HEK293 (cell line): ENCODE results near the gene KREMEN1.

Source experiments
- CTCF ChIA-PET: fragments of 350-600 bp; formaldehyde crosslinking; extraction: SDS; loops from one replicate; lab custom pipeline; 2021; ENCODE audit warnings: antibody characterized with exemption; lab: Yijun Ruan, JAX
- POLR2A ChIA-PET: fragments of 300-600 bp; formaldehyde crosslinking; extraction: SDS; loops from one replicate; lab custom pipeline; 2020; ENCODE audit warnings: antibody characterized with exemption, inconsistent platforms; lab: Yijun Ruan, JAX
- H3K27ac ChIP-seq: fragments of 200-500 bp; sonication (Bioruptor generic); 2 replicates; pipeline ENCODE4 v1.5.1; 2014; ENCODE audit warnings: low read depth, low read length, control low read depth, inconsistent platforms; ENCODE audit errors: extremely low read depth
- H3K36me3 ChIP-seq, 2 experiments: fragments of 200-500 bp in 1 of 2; sonication (Bioruptor generic) in 1 of 2; 1 replicate in 1 of 2; 2 replicates in 1 of 2; pipeline ENCODE4 v1.5.1; 2014 to 2017; ENCODE audit warnings: inconsistent platforms in 2 of 2, low read length in 2 of 2; ENCODE audit not compliant: control insufficient read depth in 2 of 2, insufficient read depth in 1 of 2
- H3K4me1 ChIP-seq: fragments of 200-500 bp; sonication (Bioruptor generic); 2 replicates; pipeline ENCODE4 v1.5.1; 2014; ENCODE audit warnings: mild to moderate bottlenecking, low read length, inconsistent platforms; ENCODE audit not compliant: control insufficient read depth, insufficient read depth
- H3K4me3 ChIP-seq: 2 replicates; pipeline ENCODE4 v1.5.1; 2011; ENCODE audit warnings: low read depth, mild to moderate bottlenecking, control low read depth, low read length, moderate library complexity
- H3K9me3 ChIP-seq: fragments of 200-500 bp; sonication (Bioruptor generic); 2 replicates; pipeline ENCODE4 v1.5.1; 2014; ENCODE audit warnings: low read depth, low read length, inconsistent platforms; ENCODE audit not compliant: control insufficient read depth, insufficient read depth
- GLIS2 ChIP-seq: fragments of 450-650 bp; formaldehyde crosslinking; IDR thresholded peaks from 2 replicates; pipeline ENCODE4 v1.5.1; 2016; ENCODE audit warnings: missing biosample characterization, missing genetic modification characterization
- HOXD13 ChIP-seq: sonication (generic); formaldehyde crosslinking; IDR thresholded peaks from 2 replicates; pipeline ENCODE4 v1.8.0; 2022; ENCODE audit warnings: missing genetic modification reagents, borderline replicate concordance
- OVOL3 ChIP-seq: fragments of 450-650 bp; formaldehyde crosslinking; IDR thresholded peaks from 2 replicates; pipeline ENCODE4 v1.5.1; 2016; ENCODE audit warnings: missing biosample characterization, missing genetic modification characterization
- SP7 ChIP-seq: fragments of 450-650 bp; formaldehyde crosslinking; IDR thresholded peaks from 2 replicates; pipeline ENCODE4 v1.5.1; 2016; ENCODE audit warnings: missing biosample characterization, missing genetic modification characterization
- ZFP37 ChIP-seq: fragments of 450-650 bp; formaldehyde crosslinking; IDR thresholded peaks from 2 replicates; pipeline ENCODE4 v1.5.1; 2016; ENCODE audit warnings: missing biosample characterization, missing genetic modification characterization
- ZNF112 ChIP-seq: fragments of 450-650 bp; formaldehyde crosslinking; IDR thresholded peaks from 2 replicates; pipeline ENCODE4 v1.5.0; 2017; ENCODE audit warnings: missing biosample characterization, missing genetic modification characterization
- ZNF169 ChIP-seq: fragments of 450-650 bp; formaldehyde crosslinking; IDR thresholded peaks from 2 replicates; pipeline ENCODE4 v1.5.1; 2016; ENCODE audit warnings: missing biosample characterization, missing genetic modification characterization
- ZNF174 ChIP-seq: fragments of 450-650 bp; formaldehyde crosslinking; IDR thresholded peaks from 2 replicates; pipeline ENCODE4 v1.5.0; 2017; ENCODE audit warnings: missing biosample characterization, mild to moderate bottlenecking, missing genetic modification characterization
- ZNF239 ChIP-seq: fragments of 450-650 bp; formaldehyde crosslinking; IDR thresholded peaks from 2 replicates; pipeline ENCODE4 v1.5.1; 2016; ENCODE audit warnings: missing biosample characterization, missing genetic modification characterization
- ZNF341 ChIP-seq: fragments of 450-650 bp; formaldehyde crosslinking; IDR thresholded peaks from 2 replicates; pipeline ENCODE4; 2016; ENCODE audit warnings: low read depth, missing biosample characterization, missing genetic modification characterization
- ZNF521 ChIP-seq: fragments of 450-650 bp; formaldehyde crosslinking; IDR thresholded peaks from 2 replicates; pipeline ENCODE4 v1.5.1; 2017; ENCODE audit warnings: missing biosample characterization, mild to moderate bottlenecking, missing genetic modification characterization
- ZNF623 ChIP-seq: fragments of 450-650 bp; formaldehyde crosslinking; IDR thresholded peaks from 2 replicates; pipeline ENCODE4 v1.5.1; 2016; ENCODE audit warnings: missing biosample characterization, missing genetic modification characterization
- ZNF626 ChIP-seq: fragments of 450-650 bp; sonication (Bioruptor Pico); formaldehyde crosslinking; IDR thresholded peaks from 2 replicates; pipeline ENCODE4 v1.5.1; 2018; ENCODE audit warnings: missing biosample characterization, missing genetic modification characterization, inconsistent platforms
- ZNF664 ChIP-seq: fragments of 450-650 bp; formaldehyde crosslinking; IDR thresholded peaks from 2 replicates; pipeline ENCODE4 v1.5.1; 2016; ENCODE audit warnings: missing biosample characterization, missing genetic modification characterization
- ZNF747 ChIP-seq: fragments of 450-650 bp; formaldehyde crosslinking; IDR thresholded peaks from 2 replicates; pipeline ENCODE4 v1.5.1; 2016; ENCODE audit warnings: missing biosample characterization, missing genetic modification characterization
- ZNF843 ChIP-seq: fragments of 450-650 bp; formaldehyde crosslinking; IDR thresholded peaks from 2 replicates; pipeline ENCODE4 v1.5.1; 2016; ENCODE audit warnings: missing biosample characterization, missing genetic modification characterization
- TF ChIP-seq, protein P1 (sequence below): fragments of 450-650 bp; formaldehyde crosslinking; conservative IDR thresholded peaks from 2 replicates; pipeline ENCODE4 v1.5.1; 2016; ENCODE audit warnings: low read depth, missing biosample characterization, missing genetic modification characterization
- TF ChIP-seq, protein P2 (sequence below): fragments of 450-650 bp; formaldehyde crosslinking; IDR thresholded peaks from 2 replicates; pipeline ENCODE4 v1.5.1; 2016; ENCODE audit warnings: missing biosample characterization, missing genetic modification characterization

Gene KREMEN1

DNA sequence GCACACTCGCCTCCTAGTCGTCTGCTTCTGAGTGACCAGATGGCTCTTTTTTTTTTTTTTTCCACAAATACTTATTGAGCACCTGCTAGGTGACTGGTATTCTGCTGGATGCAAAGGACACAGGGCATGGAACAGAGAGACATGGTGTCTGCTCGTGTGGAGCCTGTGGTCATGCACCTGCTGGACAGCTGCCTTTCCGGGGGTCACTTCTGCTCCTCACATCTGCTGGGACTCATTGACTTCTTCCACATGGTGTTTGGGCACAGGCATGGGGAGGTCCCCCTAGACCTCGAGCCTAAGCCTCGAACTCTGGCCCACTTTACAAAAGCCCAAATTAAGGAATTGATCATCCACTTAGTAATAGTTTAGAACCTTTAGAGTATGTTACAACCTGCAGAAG, 93.3 kb downstream of the KREMEN1 start:
- ChIA-PET POLR2A (no interaction called here), CTCF (interaction anchor here (1.6 kb wide), 1 partner anchor 12 kb away, joined by 7 read pairs; no protein-coding TSS in a partner anchor)

DNA sequence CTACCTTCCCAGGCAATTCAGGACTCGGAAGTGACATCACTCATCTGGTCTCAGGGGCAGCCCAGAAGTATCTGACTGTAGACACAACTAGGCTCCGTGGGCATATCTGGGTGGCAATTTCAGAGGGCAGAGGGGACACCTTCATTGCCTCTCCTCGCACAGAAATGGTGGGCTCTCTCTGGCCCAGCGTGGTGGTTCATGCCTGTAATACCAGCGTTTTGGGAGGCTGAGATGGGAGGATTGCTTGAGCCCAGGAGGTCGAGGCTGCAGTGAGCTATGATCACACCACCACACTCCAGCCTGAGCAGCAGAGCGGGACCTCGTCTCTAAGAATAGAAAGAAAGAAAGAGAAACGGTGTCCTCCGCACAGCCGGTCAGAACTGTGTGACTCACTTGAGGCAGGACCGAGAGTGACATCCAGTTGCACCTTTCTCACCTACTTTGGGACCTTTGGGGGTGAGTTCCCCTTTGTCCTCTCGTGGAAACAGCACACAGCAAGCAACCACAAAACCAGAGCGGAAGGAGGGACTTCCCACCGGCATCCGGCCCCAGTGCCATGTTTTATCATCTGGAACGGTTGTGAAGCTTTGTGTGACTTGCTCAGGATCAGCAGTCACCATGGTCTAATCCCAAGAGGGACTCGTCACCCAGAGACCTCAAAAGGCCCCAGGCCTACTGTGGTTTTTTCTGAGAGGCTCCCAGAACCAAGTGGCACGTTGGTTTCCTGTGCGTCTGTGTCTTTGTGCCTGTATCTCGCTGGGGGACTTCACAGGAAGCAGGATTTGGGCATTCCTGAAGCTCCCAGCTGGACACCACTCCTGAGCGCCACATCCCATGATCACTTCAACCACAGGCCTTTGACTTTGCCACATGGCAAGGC, 94.4 kb downstream of the KREMEN1 start:
- Histone ChIP-seq H3K4me1 (no peaks in the 10 kb centered on the region), H3K36me3 (no peaks in the 10 kb centered on the region), H3K27ac (no peak overlapping the region), H3K4me3 (no peak overlapping the region), H3K9me3 (no peaks in the 10 kb centered on the region)
- ChIA-PET POLR2A (interaction anchor here (0.6 to 0.7 kb wide), 2 partner anchors 15 to 78 kb away, joined by 4 to 5 read pairs; no protein-coding TSS in a partner anchor), CTCF (interaction anchor here (1.3 kb wide), 1 partner anchor 13 kb away, joined by 4 read pairs; no protein-coding TSS in a partner anchor)
- TF ChIP-seq GLIS2 (tag by site-specific recombination): no peak
- TF ChIP-seq ZNF239: no peak
- no peak for TF ChIP-seq ZNF626 (tag by site-specific recombination)
- no peak for TF ChIP-seq OVOL3 (tag by site-specific recombination)
- no peak for TF ChIP-seq ZNF341
- TF ChIP-seq ZNF843 (tag by site-specific recombination): no peak
- no peak for TF ChIP-seq ZNF169 (tag by site-specific recombination)
- no peak for TF ChIP-seq ZFP37 (tag by site-specific recombination)
- TF ChIP-seq SP7 (tag by site-specific recombination): no peak

More for the DNA sequence above, 93.3 kb downstream of the KREMEN1 start:
- Histone ChIP-seq H3K4me1 (no peaks in the 10 kb centered on the region), H3K9me3 (no peaks in the 10 kb centered on the region), H3K36me3 (no peaks in the 10 kb centered on the region), H3K4me3 (no peak overlapping the region), H3K27ac (no peak overlapping the region)
- TF ChIP-seq ZNF664 (0 out of 2 replicates have a peak, but pooled peaks have one; percentile 13), ZNF521 (tag by site-specific recombination) (no peak)

DNA sequence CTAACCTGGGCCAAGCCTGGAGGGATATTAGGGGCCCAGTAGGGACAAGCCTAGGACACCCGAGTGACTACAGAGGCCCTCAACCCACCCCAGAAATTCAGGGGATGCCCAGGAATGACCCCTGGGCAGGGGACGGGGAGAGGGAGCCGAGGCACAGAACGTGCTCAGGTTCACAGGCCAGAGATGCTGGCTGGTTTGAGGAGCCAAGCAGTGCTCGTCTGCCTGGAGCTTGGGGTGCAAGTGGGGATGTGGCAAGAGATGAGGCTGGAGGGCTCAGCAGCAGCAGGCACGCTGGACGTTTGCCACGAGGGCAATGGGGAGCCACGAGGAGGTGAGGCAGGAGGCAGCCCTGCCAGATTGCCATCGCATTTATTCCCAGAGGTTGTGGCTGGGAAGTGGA, 98.9 kb downstream of the KREMEN1 start:
- Histone ChIP-seq H3K27ac (no peak overlapping the region), H3K4me3 (no peak overlapping the region), H3K4me1 (no peaks in the 10 kb centered on the region), H3K36me3 (no peaks in the 10 kb centered on the region)
- CTCF ChIA-PET: interaction anchor here (0.7 kb wide), 1 partner anchor 131 kb away, joined by 4 read pairs; no protein-coding TSS in a partner anchor
- TF ChIP-seq ZNF521 (tag by site-specific recombination): no peak
- TF ChIP-seq, protein P1, sequence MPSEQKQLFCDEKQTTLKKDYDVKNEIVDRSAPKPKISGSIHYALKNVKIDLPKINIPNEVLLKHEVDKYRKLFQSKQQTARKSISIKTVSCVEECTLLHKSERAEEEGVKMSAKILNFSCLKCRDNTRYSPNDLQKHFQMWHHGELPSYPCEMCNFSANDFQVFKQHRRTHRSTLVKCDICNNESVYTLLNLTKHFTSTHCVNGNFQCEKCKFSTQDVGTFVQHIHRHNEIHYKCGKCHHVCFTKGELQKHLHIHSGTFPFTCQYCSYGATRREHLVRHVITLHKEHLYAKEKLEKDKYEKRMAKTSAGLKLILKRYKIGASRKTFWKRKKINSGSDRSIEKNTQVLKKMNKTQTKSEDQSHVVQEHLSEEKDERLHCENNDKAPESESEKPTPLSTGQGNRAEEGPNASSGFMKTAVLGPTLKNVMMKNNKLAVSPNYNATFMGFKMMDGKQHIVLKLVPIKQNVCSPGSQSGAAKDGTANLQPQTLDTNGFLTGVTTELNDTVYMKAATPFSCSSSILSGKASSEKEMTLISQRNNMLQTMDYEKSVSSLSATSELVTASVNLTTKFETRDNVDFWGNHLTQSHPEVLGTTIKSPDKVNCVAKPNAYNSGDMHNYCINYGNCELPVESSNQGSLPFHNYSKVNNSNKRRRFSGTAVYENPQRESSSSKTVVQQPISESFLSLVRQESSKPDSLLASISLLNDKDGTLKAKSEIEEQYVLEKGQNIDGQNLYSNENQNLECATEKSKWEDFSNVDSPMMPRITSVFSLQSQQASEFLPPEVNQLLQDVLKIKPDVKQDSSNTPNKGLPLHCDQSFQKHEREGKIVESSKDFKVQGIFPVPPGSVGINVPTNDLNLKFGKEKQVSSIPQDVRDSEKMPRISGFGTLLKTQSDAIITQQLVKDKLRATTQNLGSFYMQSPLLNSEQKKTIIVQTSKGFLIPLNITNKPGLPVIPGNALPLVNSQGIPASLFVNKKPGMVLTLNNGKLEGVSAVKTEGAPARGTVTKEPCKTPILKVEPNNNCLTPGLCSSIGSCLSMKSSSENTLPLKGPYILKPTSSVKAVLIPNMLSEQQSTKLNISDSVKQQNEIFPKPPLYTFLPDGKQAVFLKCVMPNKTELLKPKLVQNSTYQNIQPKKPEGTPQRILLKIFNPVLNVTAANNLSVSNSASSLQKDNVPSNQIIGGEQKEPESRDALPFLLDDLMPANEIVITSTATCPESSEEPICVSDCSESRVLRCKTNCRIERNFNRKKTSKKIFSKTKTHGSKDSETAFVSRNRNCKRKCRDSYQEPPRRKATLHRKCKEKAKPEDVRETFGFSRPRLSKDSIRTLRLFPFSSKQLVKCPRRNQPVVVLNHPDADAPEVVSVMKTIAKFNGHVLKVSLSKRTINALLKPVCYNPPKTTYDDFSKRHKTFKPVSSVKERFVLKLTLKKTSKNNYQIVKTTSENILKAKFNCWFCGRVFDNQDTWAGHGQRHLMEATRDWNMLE: no peak
- TF ChIP-seq, protein P2, sequence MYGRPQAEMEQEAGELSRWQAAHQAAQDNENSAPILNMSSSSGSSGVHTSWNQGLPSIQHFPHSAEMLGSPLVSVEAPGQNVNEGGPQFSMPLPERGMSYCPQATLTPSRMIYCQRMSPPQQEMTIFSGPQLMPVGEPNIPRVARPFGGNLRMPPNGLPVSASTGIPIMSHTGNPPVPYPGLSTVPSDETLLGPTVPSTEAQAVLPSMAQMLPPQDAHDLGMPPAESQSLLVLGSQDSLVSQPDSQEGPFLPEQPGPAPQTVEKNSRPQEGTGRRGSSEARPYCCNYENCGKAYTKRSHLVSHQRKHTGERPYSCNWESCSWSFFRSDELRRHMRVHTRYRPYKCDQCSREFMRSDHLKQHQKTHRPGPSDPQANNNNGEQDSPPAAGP (tag by site-specific recombination): no peak
- TF ChIP-seq HOXD13 (CRISPR knock-in tag): no peak
- no peak for TF ChIP-seq ZNF747 (tag by site-specific recombination)
- no peak for TF ChIP-seq ZNF174
- no peak for TF ChIP-seq ZNF112 (tag by site-specific recombination)
- TF ChIP-seq ZNF623: no peak
- TF ChIP-seq, all 188 proteins: peak for 0
- no peaks in the 10 kb centered on the region for H3K9me3 ChIP-seq
- POLR2A ChIA-PET: no interaction called here
